MCF 10A (cell line): Measurements from ENCODE around the gene TMEM19. TPM values are rescaled to one million over a fixed set of nuclear protein-coding genes. Genes with fewer than 3 reads are reported as not detected.

Experiments
- BruUV-seq: library from RNA; stranded (reverse); fragments of 400-500 nt; replicated peaks from 2 replicates; lab custom pipeline; 2021; lab: Mats Ljungman, UMichigan
- CTCF ChIA-PET: fragments of 300-600 bp; sonication (Branson Sonifier 250); formaldehyde crosslinking; extraction: SDS; loops from one replicate; lab custom pipeline; 2021; ENCODE audit warnings: antibody characterized with exemption, inconsistent platforms; lab: Yijun Ruan, JAX
- POLR2A ChIA-PET: fragments of 300-600, 350-650 bp; sonication (Branson Sonifier 250); formaldehyde crosslinking; extraction: SDS; loops from one replicate; lab custom pipeline; 2020; ENCODE audit warnings: antibody characterized with exemption, inconsistent platforms; lab: Yijun Ruan, JAX
- DNase-seq: peaks from one replicate; pipeline ENCODE4 v3.0.0-alpha.2; 2018; ENCODE audit not compliant: unreplicated experiment
- H3K27ac Mint-ChIP-seq: one replicate; pipeline ENCODE4 v1.8.0; 2022; ENCODE audit warnings: mild to moderate bottlenecking, low read depth, mixed read lengths; ENCODE audit not compliant: unreplicated experiment
- H3K27me3 Mint-ChIP-seq: one replicate; pipeline ENCODE4 v1.8.0; 2022; ENCODE audit warnings: mixed read lengths; ENCODE audit not compliant: insufficient read depth, unreplicated experiment
- H3K36me3 Mint-ChIP-seq: one replicate; pipeline ENCODE4 v1.8.0; 2022; ENCODE audit warnings: mild to moderate bottlenecking, moderate library complexity, mixed read lengths; ENCODE audit not compliant: insufficient read depth, unreplicated experiment
- H3K4me1 Mint-ChIP-seq: one replicate; pipeline ENCODE4 v1.8.0; 2022; ENCODE audit warnings: mixed read lengths; ENCODE audit not compliant: insufficient read depth, unreplicated experiment
- H3K4me3 Mint-ChIP-seq: one replicate; pipeline ENCODE4 v1.8.0; 2022; ENCODE audit warnings: mild to moderate bottlenecking, moderate library complexity, mixed read lengths; ENCODE audit not compliant: unreplicated experiment
- H3K9me3 Mint-ChIP-seq: one replicate; pipeline ENCODE4 v1.8.0; 2022; ENCODE audit warnings: mixed read lengths; ENCODE audit not compliant: unreplicated experiment
- intact Hi-C: fragments of 100-400 bp; cut with micrococcal nuclease; formaldehyde crosslinking; loops from 2 replicates; pipeline ENCODE4 v1.14.1; 2022
- total RNA-seq: library from RNA; stranded (reverse); gene quantifications from 2 replicates; pipeline ENCODE4 v1.2.3, GENCODE V29; 2022
- TF ChIP-seq, protein P1 (sequence below): fragments of 200-600 bp; IDR thresholded peaks from one replicate; pipeline ENCODE4 v1.8.0; 2022; ENCODE audit warnings: antibody characterized with exemption, mild to moderate bottlenecking; ENCODE audit not compliant: unreplicated experiment

The TMEM19 gene
- total RNA-seq, 1 experiment from 2014 or later: 7.3 TPM

DNA sequence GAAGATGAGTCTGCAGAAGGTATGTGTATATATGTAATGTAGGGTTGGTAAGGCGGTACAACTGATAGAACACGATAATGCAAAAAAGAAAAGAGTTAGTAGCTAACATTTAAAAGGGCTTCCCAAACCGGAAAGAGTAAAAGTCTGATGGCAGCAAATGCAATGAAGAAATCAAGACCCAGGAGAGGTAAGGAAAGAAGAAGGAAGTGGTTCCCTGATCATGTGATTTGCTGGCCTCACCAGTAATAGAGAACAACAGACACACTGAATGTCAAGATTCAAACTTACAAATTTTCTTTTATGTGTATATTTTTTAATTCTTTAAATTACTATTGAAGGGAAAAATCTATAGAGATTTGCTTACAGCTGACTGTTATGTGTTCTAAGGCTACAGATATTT is 40.6 kb upstream of the TMEM19 start:
- Mint-ChIP-seq H3K27me3 (no peaks in the 10 kb centered on the region), H3K4me3 (no peak overlapping the region), H3K27ac (no peak overlapping the region), H3K36me3 (peaks cover 81% of the 10 kb centered on the region), H3K9me3 (no peaks in the 10 kb centered on the region), H3K4me1 (no peaks in the 10 kb centered on the region)
- POLR2A ChIA-PET: interaction anchor here (0.7 to 2.7 kb wide), 3 partner anchors 18 to 109 kb away, joined by 3 to 9 read pairs (median 3); partner anchors contain the start of genes RAB21 and ZFC3H1
- TF ChIP-seq, protein P1, sequence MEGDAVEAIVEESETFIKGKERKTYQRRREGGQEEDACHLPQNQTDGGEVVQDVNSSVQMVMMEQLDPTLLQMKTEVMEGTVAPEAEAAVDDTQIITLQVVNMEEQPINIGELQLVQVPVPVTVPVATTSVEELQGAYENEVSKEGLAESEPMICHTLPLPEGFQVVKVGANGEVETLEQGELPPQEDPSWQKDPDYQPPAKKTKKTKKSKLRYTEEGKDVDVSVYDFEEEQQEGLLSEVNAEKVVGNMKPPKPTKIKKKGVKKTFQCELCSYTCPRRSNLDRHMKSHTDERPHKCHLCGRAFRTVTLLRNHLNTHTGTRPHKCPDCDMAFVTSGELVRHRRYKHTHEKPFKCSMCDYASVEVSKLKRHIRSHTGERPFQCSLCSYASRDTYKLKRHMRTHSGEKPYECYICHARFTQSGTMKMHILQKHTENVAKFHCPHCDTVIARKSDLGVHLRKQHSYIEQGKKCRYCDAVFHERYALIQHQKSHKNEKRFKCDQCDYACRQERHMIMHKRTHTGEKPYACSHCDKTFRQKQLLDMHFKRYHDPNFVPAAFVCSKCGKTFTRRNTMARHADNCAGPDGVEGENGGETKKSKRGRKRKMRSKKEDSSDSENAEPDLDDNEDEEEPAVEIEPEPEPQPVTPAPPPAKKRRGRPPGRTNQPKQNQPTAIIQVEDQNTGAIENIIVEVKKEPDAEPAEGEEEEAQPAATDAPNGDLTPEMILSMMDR: no peak
- intact Hi-C loops: no loop called here
- BruUV-seq: no TSS peak
- CTCF ChIA-PET: interaction anchor here (0.7 to 3.1 kb wide), 6 partner anchors 9 to 111 kb away, joined by 3 to 18 read pairs (median 4); partner anchors contain the start of gene ZFC3H1
- DNase-seq: no peak

DNA sequence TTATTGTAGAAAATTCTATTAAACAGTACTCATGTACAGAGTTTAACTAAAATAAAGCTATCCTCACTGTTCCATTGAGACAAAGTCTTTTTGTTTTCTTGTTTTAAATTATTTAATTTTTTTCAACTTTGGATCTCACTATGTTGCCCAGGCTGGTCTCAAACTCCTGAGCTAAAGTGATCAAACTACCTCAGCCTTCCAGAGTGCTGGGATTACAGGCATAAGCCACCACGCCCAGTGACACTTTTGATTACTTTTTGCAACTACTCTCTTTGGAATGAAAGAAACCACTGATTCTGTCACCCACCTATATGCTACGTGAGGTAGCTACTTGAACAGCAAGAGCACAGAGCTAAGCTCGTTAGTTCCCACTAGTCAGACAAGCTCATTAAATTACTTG is 39.4 kb upstream of the TMEM19 start:
- no TSS peak for BruUV-seq
- TF ChIP-seq, protein P1: no peak
- CTCF ChIA-PET: interaction anchor here (0.5 to 3.1 kb wide), 8 partner anchors 8 to 195 kb away, joined by 3 to 18 read pairs (median 3); partner anchors contain the start of gene ZFC3H1
- no peaks in the 10 kb centered on the region for H3K9me3 Mint-ChIP-seq
- H3K4me1 Mint-ChIP-seq: no peaks in the 10 kb centered on the region
- no peak for DNase-seq
- no peak overlapping the region for H3K27ac Mint-ChIP-seq
- intact Hi-C loops: no loop called here
- no peak overlapping the region for H3K4me3 Mint-ChIP-seq
- POLR2A ChIA-PET: interaction anchor here (0.7 to 2.7 kb wide), 6 partner anchors 15 to 119 kb away, joined by 3 to 13 read pairs (median 3); partner anchors contain the start of genes RAB21, THAP2 and ZFC3H1
- no peaks in the 10 kb centered on the region for H3K27me3 Mint-ChIP-seq
- peaks cover 72% of the 10 kb centered on the region for H3K36me3 Mint-ChIP-seq

- no TSS peak for BruUV-seq
- no peak overlapping the region for H3K27ac Mint-ChIP-seq
- intact Hi-C loops: no loop called here
Measured at GRCh38 chr12:71648537-71648936, 37.3 kb upstream of the TMEM19 start.

DNA sequence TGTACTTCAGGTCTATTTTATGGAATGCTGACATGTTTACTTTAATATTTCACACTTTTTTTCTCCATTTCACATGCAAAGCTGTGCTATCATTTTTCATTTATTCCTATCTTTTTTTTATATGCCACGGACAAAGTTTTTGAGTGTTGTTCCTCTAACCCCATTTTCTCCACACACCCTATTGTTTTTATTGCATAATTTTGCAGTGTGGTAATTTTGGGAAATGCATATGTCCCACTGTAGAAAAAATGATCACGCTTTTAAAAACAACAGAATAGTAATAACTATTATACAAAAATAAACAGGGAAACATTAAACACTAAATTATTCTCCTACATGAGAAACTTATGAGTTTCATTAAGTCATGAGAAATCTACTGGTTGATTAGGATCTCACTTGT is 36.5 kb upstream of the TMEM19 start:
- CTCF ChIA-PET: interaction anchor here (0.6 to 2.0 kb wide), 2 partner anchors 10 to 13 kb away, joined by 3 to 11 read pairs; no protein-coding TSS in a partner anchor
- Mint-ChIP-seq H3K4me3 (no peak overlapping the region), H3K4me1 (no peaks in the 10 kb centered on the region), H3K27ac (no peak overlapping the region), H3K9me3 (no peaks in the 10 kb centered on the region), H3K27me3 (no peaks in the 10 kb centered on the region), H3K36me3 (peaks cover 43% of the 10 kb centered on the region)
- intact Hi-C loops: no loop called here
- POLR2A ChIA-PET: interaction anchor here (0.7 to 1.9 kb wide), 2 partner anchors 13 to 15 kb away, joined by 3 to 7 read pairs; partner anchors contain the start of genes THAP2 and ZFC3H1
- TF ChIP-seq, protein P1: no peak
- DNase-seq: no peak
- BruUV-seq: no TSS peak

More at GRCh38 chr12:71648537-71648936, 37.3 kb upstream of the TMEM19 start:
- no peak for DNase-seq
- H3K27me3 Mint-ChIP-seq: no peaks in the 10 kb centered on the region
- no peak overlapping the region for H3K4me3 Mint-ChIP-seq
- CTCF ChIA-PET: interaction anchor here (0.9 to 2.4 kb wide), 3 partner anchors 12 to 132 kb away, joined by 3 to 15 read pairs (median 11); no protein-coding TSS in a partner anchor
- TF ChIP-seq, protein P1: no peak
- no peaks in the 10 kb centered on the region for H3K9me3 Mint-ChIP-seq
- no peaks in the 10 kb centered on the region for H3K4me1 Mint-ChIP-seq
- POLR2A ChIA-PET: interaction anchor here (0.7 to 1.9 kb wide), 4 partner anchors 12 to 103 kb away, joined by 3 to 7 read pairs (median 4); partner anchors contain the start of genes THAP2 and ZFC3H1
- H3K36me3 Mint-ChIP-seq: peaks cover 51% of the 10 kb centered on the region
